ENCODE measurements around the gene CD82. TPM values are rescaled to one million over a fixed set of nuclear protein-coding genes. Genes with fewer than 3 reads are reported as not detected.

The CD82 gene
- polyA plus RNA-seq, 1 of the 3 experiments (the other 2 are of a cell fraction), result 39.2 TPM

DNA sequence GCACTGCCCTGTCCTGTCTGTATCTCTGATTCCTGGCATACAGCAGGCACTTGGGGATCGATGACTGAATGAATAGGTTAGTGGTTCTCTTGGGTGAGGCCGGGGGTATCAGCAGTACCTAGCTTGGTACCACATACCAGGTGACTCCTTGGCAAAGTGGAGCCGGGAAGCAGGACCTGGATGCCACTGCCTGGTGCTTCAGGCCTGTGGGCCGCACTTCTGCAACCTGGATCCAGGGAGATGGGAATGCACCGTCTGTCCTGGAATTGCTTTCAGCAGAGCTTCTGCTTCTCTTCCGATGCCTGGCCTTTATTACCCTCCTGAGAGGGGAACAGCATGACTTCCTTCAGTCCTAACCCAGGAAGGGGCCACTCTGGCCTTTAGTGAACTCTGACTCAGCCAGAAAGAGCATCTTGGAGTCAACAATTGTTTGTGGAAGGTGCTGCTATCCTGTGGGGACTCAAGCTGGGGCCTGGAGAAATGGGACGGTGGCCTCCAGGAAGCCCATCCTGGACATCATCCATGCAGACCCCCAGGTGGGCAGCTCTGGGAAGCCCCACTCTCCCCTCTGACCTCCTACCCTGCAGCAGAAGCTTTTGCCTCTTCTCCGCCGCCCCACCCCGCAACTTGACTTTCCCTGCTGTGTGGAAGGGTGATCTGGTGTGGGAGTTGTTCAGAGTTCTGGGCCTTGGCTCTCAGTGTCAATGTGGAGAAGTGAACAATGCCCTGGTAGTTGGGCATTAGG, 5.1 kb downstream of the CD82 start:
- DNase-seq, result peak; percentile 2
- peaks cover 10% of the 10 kb centered on the region for H3F3A ChIP-seq (replicated peaks; ENCODE audit: insufficient read depth)
- whole genome bisulfite sequencing (ENCODE audit: low lambda C conversion rate), result 92% methylated on average over 6 of the region's 10 CpGs
- H3K36me3 ChIP-seq (replicated peaks in 1 of 2; ENCODE audit: control insufficient read depth in 1 of 2, insufficient read depth in 2 of 2, low read length in 1 of 2), result no peaks in the 10 kb centered on the region
- no peaks in the 10 kb centered on the region for H3K9me3 ChIP-seq
- CTCF ChIA-PET, result interaction anchor here (0.6 to 4.3 kb wide), 5 partner anchors 12 to 378 kb away, joined by 3 to 38 read pairs (median 3); no protein-coding TSS in a partner anchor
- peaks cover 19 to 51% of the 10 kb centered on the region in 2 experiments; a peak in 3 of 4 replicates for H3K4me1 ChIP-seq (ENCODE audit: control insufficient read depth in 1 of 2, insufficient read depth in 2 of 2, low read depth in 1 of 2, low read length in 1 of 2)
- H3K4me3 ChIP-seq (ENCODE audit: low read depth in 2 of 2, low read length in 1 of 2), result no peak overlapping the region
- no peaks in the 10 kb centered on the region for H3K9me2 ChIP-seq
- H3K79me2 ChIP-seq (ENCODE audit: insufficient read depth), result peaks cover 9% of the 10 kb centered on the region; the same call in 1 of the 2 replicates
- TF ChIP-seq MEF2A (IDR thresholded peaks at IDR 0.05; ENCODE audit: borderline replicate concordance, low read depth), result no peak
- no peak overlapping the region for H2AFZ ChIP-seq (ENCODE audit: low read depth)
- no peak overlapping the region for H3K27ac ChIP-seq (ENCODE audit: low read depth in 2 of 2, low read length in 1 of 2)
- no peak overlapping the region for H3K4me2 ChIP-seq
- no peak overlapping the region for H3K9ac ChIP-seq
- no peaks in the 10 kb centered on the region for H3K27me3 ChIP-seq (ENCODE audit: insufficient read depth)
- POLR2A ChIA-PET, result no interaction called here
- no peaks in the 10 kb centered on the region for H4K20me1 ChIP-seq (ENCODE audit: insufficient read depth)

DNA sequence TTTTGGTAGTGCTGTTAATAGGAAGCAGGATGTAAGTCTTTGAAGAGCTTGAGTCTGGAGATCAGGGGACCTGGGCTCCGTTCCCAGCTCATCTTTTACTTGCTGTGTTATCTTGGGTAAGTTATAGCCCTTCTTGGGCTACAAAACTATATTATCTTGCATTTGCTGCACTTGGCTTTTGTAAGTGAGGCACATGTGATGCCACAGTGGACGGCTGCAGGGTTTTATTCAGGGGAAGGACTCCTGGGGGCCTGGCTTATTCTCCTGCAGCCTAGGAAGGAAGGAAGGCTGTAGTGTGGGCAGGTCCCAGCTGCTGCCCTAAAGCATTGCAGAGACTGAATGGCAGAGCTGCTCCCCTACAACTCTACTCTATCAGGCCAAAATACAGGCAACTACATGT, 6.4 kb downstream of the CD82 start:
- H3K27ac ChIP-seq (ENCODE audit: low read depth in 2 of 2, low read length in 1 of 2), result no peak overlapping the region
- ChIA-PET POLR2A (no interaction called here), CTCF (interaction anchor here (0.6 to 4.3 kb wide), 5 partner anchors 9 to 49 kb away, joined by 3 to 38 read pairs (median 3); no protein-coding TSS in a partner anchor)
- H3K36me3 ChIP-seq (replicated peaks in 1 of 2; ENCODE audit: control insufficient read depth in 1 of 2, insufficient read depth in 2 of 2, low read length in 1 of 2), result no peaks in the 10 kb centered on the region
- peak; percentile 27 for DNase-seq
- no peak overlapping the region for H3K4me3 ChIP-seq (ENCODE audit: low read depth in 2 of 2, low read length in 1 of 2)
- no peaks in the 10 kb centered on the region for H3K27me3 ChIP-seq (ENCODE audit: insufficient read depth)
- WGBS (ENCODE audit: low lambda C conversion rate), result 82% methylated on average over 2 of the region's 2 CpGs
- H3K4me2 ChIP-seq, result no peak overlapping the region
- no peaks in the 10 kb centered on the region for H3K9me2 ChIP-seq
- no peaks in the 10 kb centered on the region for H3K9me3 ChIP-seq
- no peak overlapping the region for H2AFZ ChIP-seq (ENCODE audit: low read depth)
- TF ChIP-seq MAX (IDR thresholded peaks at IDR 0.05; ENCODE audit: low read depth) (no peak), FOXM1 (IDR thresholded peaks at IDR 0.05; ENCODE audit: low read depth) (no peak), IRF3 (IDR thresholded peaks at IDR 0.05; ENCODE audit: low read depth, low read length) (no peak), CHD2 (IDR thresholded peaks at IDR 0.05; ENCODE audit: low read length, partially characterized antibody) (no peak), GATA2 (CRISPR knock-in tag; IDR thresholded peaks at IDR 0.05) (no peak), PBX3 (IDR thresholded peaks at IDR 0.05) (no peak), MEF2A (IDR thresholded peaks at IDR 0.05; ENCODE audit: borderline replicate concordance, low read depth) (no peak), RXRA (IDR thresholded peaks at IDR 0.05; ENCODE audit: borderline replicate concordance, low read depth) (no peak), MXI1 (IDR thresholded peaks at IDR 0.05; ENCODE audit: low read depth, low read length) (no peak), NFIC (IDR thresholded peaks at IDR 0.05; ENCODE audit: borderline replicate concordance) (no peak), GABPA (IDR thresholded peaks at IDR 0.05; ENCODE audit: low read depth) (no peak), JUND (IDR thresholded peaks at IDR 0.05) (no peak), ELF1 (IDR thresholded peaks at IDR 0.05) (no peak), ZBTB33 (IDR thresholded peaks at IDR 0.05; ENCODE audit: borderline replicate concordance, low read depth) (no peak), POLR2AphosphoS5 (IDR thresholded peaks at IDR 0.05; ENCODE audit: low read depth, low read length) (no peak), TEAD4 (IDR thresholded peaks at IDR 0.05; ENCODE audit: borderline replicate concordance, insufficient read depth) (no peak)
- TF ChIP-seq, protein P1, sequence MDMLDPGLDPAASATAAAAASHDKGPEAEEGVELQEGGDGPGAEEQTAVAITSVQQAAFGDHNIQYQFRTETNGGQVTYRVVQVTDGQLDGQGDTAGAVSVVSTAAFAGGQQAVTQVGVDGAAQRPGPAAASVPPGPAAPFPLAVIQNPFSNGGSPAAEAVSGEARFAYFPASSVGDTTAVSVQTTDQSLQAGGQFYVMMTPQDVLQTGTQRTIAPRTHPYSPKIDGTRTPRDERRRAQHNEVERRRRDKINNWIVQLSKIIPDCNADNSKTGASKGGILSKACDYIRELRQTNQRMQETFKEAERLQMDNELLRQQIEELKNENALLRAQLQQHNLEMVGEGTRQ (IDR thresholded peaks at IDR 0.05; ENCODE audit: borderline replicate concordance, low read depth, low read length), result no peak
- no peaks in the 10 kb centered on the region for H4K20me1 ChIP-seq (ENCODE audit: insufficient read depth)
- H3F3A ChIP-seq (replicated peaks; ENCODE audit: insufficient read depth), result peaks cover 10% of the 10 kb centered on the region
- peaks cover 6% of the 10 kb centered on the region; the same call in 1 of the 2 replicates for H3K79me2 ChIP-seq (ENCODE audit: insufficient read depth)
- peaks cover 13 to 51% of the 10 kb centered on the region in 2 experiments; a peak in 3 of 4 replicates for H3K4me1 ChIP-seq (ENCODE audit: control insufficient read depth in 1 of 2, insufficient read depth in 2 of 2, low read depth in 1 of 2, low read length in 1 of 2)
- no peak overlapping the region for H3K9ac ChIP-seq
